HepG2 (cell line): ENCODE data around the gene CARS1. TPM values are rescaled to one million over a fixed set of nuclear protein-coding genes. Genes with fewer than 3 reads are reported as not detected.

Experiments used
- ATAC-seq: fragments of 200-7000 bp; cut with Tn5 transposase; 3 replicates; pipeline ENCODE4 v1.9.1; 2020; ENCODE audit warnings: mild to moderate bottlenecking, moderate library complexity
- BruUV-seq: library from RNA; stranded (reverse); fragments of 400-500 nt; replicated peaks from 2 replicates; lab custom pipeline; 2021; lab: Mats Ljungman, UMichigan
- CTCF ChIA-PET: fragments of 300-600 bp; formaldehyde crosslinking; extraction: SDS; loops from one replicate; lab custom pipeline; 2021; ENCODE audit warnings: low total read pairs, inconsistent platforms, low intra/inter-chr PET ratio; lab: Yijun Ruan, JAX
- POLR2A ChIA-PET: fragments of 350-600 bp; sonication (Branson Sonifier 250); formaldehyde crosslinking; loops from one replicate; lab custom pipeline; 2020; ENCODE audit warnings: antibody characterized with exemption, inconsistent platforms; lab: Yijun Ruan, JAX
- DNase-seq: peaks from one replicate; pipeline ENCODE4 v3.0.0-alpha.2; 2015; ENCODE audit warnings: low spot score
- FAIRE-seq: peaks from 3 replicates; lab custom pipeline; 2011; peaks lifted over from hg19 to GRCh38; lab: Jason Lieb, UNC
- H2AFZ ChIP-seq: one replicate; pipeline ENCODE4 v1.6.1; 2011; ENCODE audit warnings: low read length, inconsistent platforms
- H3K27ac ChIP-seq: fragments of 300-600 bp; 3 replicates; pipeline ENCODE4 v1.8.0; 2011; ENCODE audit warnings: mixed run types, mild to moderate bottlenecking, mixed read lengths, low read length, inconsistent platforms; ENCODE audit not compliant: insufficient read depth; ENCODE audit errors: extremely low read length
- H3K27me3 ChIP-seq, 2 experiments: fragments of 200-600 bp in 1 of 2; 2 replicates in 1 of 2; 3 replicates in 1 of 2; pipeline versions ENCODE4 v1.6.0 to v1.8.0; 2011; ENCODE audit warnings: low read length in 2 of 2, mild to moderate bottlenecking in 2 of 2, moderate library complexity in 2 of 2, inconsistent platforms in 1 of 2; ENCODE audit not compliant: insufficient read depth in 2 of 2, control insufficient read depth in 1 of 2
- H3K36me3 ChIP-seq, 2 experiments: fragments of 200-600 bp in 1 of 2; replicated peaks in 1 of 2; 2 replicates in 1 of 2; 3 replicates in 1 of 2; pipeline versions ENCODE4 v1.5.1 to v1.8.0; 2011; ENCODE audit warnings: low read length in 2 of 2, inconsistent platforms in 1 of 2; ENCODE audit not compliant: insufficient read depth in 2 of 2, control insufficient read depth in 1 of 2
- H3K4me1 ChIP-seq: 2 replicates; pipeline ENCODE4 v1.5.1; 2012; ENCODE audit warnings: low read length, inconsistent platforms; ENCODE audit not compliant: insufficient read depth
- H3K4me2 ChIP-seq: 2 replicates; pipeline ENCODE4 v1.6.0; 2011; ENCODE audit warnings: low read depth, low read length, inconsistent platforms
- H3K4me3 ChIP-seq, 3 experiments: fragments of 200-600 bp in 1 of 3; sonication (generic), shearing (Covaris generic) in 1 of 3; replicated peaks in 1 of 3; 2 replicates each; pipeline ENCODE4 v1.5.1; 2011 to 2016; ENCODE audit warnings: low read length in 3 of 3, inconsistent platforms in 2 of 3, low read depth in 2 of 3, mild to moderate bottlenecking in 2 of 3, control low read depth in 1 of 3, mixed read lengths in 1 of 3; ENCODE audit not compliant: insufficient read depth in 1 of 3
- H3K79me2 ChIP-seq: one replicate; pipeline ENCODE4 v1.6.1; 2011; ENCODE audit warnings: low read length, inconsistent platforms; ENCODE audit not compliant: insufficient read depth
- H3K9ac ChIP-seq: 2 replicates; pipeline ENCODE4 v1.6.0; 2011; ENCODE audit warnings: mild to moderate bottlenecking, low read depth, low read length, inconsistent platforms; ENCODE audit not compliant: insufficient read depth
- H3K9me3 ChIP-seq: 2 replicates; pipeline ENCODE4 v1.5.1; 2012; ENCODE audit warnings: mild to moderate bottlenecking, low read length
- H4K20me1 ChIP-seq: 2 replicates; pipeline ENCODE4 v1.6.0; 2011; ENCODE audit warnings: inconsistent platforms, mild to moderate bottlenecking, low read length, moderate library complexity; ENCODE audit not compliant: insufficient read depth
- ARNTL ChIP-seq: sonication (generic); formaldehyde crosslinking; IDR thresholded peaks from 2 replicates; pipeline ENCODE4 v1.4.0; 2020; ENCODE audit warnings: mild to moderate bottlenecking, missing genetic modification reagents
- CENPBD1 ChIP-seq: sonication (generic); formaldehyde crosslinking; IDR thresholded peaks from 2 replicates; pipeline ENCODE4 v1.8.0; 2022; ENCODE audit warnings: missing genetic modification reagents, low read depth, mild to moderate bottlenecking, borderline replicate concordance
- E2F1 ChIP-seq: sonication (generic); formaldehyde crosslinking; IDR thresholded peaks from 2 replicates; pipeline ENCODE4 v1.5.0; 2020; ENCODE audit warnings: missing genetic modification reagents
- GMEB1 ChIP-seq: sonication (generic); formaldehyde crosslinking; IDR thresholded peaks from 2 replicates; pipeline ENCODE4 v1.5.1; 2020; ENCODE audit warnings: missing genetic modification reagents, mild to moderate bottlenecking, borderline replicate concordance
- HNRNPH1 ChIP-seq: fragments of 200-400 bp; formaldehyde crosslinking; optimal IDR thresholded peaks from 2 replicates; pipeline ENCODE3; 2017; ENCODE audit warnings: mild to moderate bottlenecking, low read depth, low read length
- NCOR1 ChIP-seq: fragments of 200-600 bp; sonication (generic); IDR thresholded peaks from 2 replicates; pipeline ENCODE4 v1.7.0; 2017; ENCODE audit warnings: antibody characterized with exemption, low read length, borderline replicate concordance
- RNF219 ChIP-seq: sonication (generic); formaldehyde crosslinking; IDR thresholded peaks from 2 replicates; pipeline ENCODE4 v1.5.0; 2020; ENCODE audit warnings: mild to moderate bottlenecking, missing genetic modification reagents
- ZNF296 ChIP-seq: sonication (generic); formaldehyde crosslinking; conservative IDR thresholded peaks from 2 replicates; pipeline ENCODE4 v1.5.0; 2020; ENCODE audit warnings: mild to moderate bottlenecking, missing genetic modification reagents
- ZNF367 ChIP-seq: sonication (generic); formaldehyde crosslinking; IDR thresholded peaks from 2 replicates; pipeline ENCODE4 v1.4.0; 2020; ENCODE audit warnings: missing genetic modification reagents, borderline replicate concordance
- ZNF816 ChIP-seq: sonication (generic); formaldehyde crosslinking; IDR thresholded peaks from 2 replicates; pipeline ENCODE4 v1.8.0; 2022; ENCODE audit warnings: missing genetic modification reagents, mild to moderate bottlenecking, borderline replicate concordance
- WGBS: methylation state at CpG from one replicate; pipeline ENCODE4 v1.1.6; 2017; ENCODE audit warnings: low lambda C conversion rate; 5-methylcytosine and 5-hydroxymethylcytosine counted together
- in situ Hi-C: cut with HindIII; loops from 2 replicates; pipeline ENCODE4 v1.10.0; 2017; ENCODE audit warnings: low pct_unique_long_range_greater_than_20kb; ENCODE audit not compliant: extremely low pct_ligation_motif_present
- intact Hi-C: fragments of 100-400 bp; cut with micrococcal nuclease; formaldehyde crosslinking; loops from one replicate; pipeline ENCODE4 v1.10.0; 2022; ENCODE audit not compliant: unreplicated experiment
- polyA plus RNA-seq, 8 experiments: library from polyadenylated mRNA; depleted of rRNA in 3 of 8; stranded (reverse) in 7 of 8; unstranded in 1 of 8; fragments of >200 nt; fragmentation: Illumina TruSeq in 4 of 8; extraction: Trizol in 4 of 8; gene quantifications; 2 replicates each; pipeline versions ENCODE4 v1.2.1 to v1.2.3, GENCODE V29; 2011 to 2016; ENCODE audit warnings: low read depth in 4 of 8, missing spikeins in 1 of 8, mixed read lengths in 1 of 8; ENCODE audit not compliant: insufficient read depth in 1 of 8
- total RNA-seq, 5 experiments: library from RNA; depleted of rRNA; stranded (reverse); fragments of >200 nt; fragmentation: Illumina TruSeq; extraction: Trizol; gene quantifications; 2 replicates each; pipeline ENCODE4 v1.2.3, GENCODE V29; 2016; ENCODE audit warnings: low read depth in 1 of 5

The CARS1 gene
- total and polyA plus RNA-seq, 2 of the 13 experiments (the other 11 are each of a cell fraction or from before 2014, with no cell fraction given), result 33.8 to 47.0 TPM

GRCh38 chr11:3074912-3075589, 17.8 kb upstream of the CARS1 start:
- Histone ChIP-seq H3K27me3 (peaks cover 0 to 12% of the 10 kb centered on the region in 2 experiments; a peak in 4 of 5 replicates), H3K9me3 (no peaks in the 10 kb centered on the region), H3K36me3 (no peaks in the 10 kb centered on the region), H3K4me3 (no peak overlapping the region), H3K79me2 (no peaks in the 10 kb centered on the region), H3K27ac (no peak overlapping the region), H3K4me1 (peaks cover 10% of the 10 kb centered on the region), H3K4me2 (no peak overlapping the region), H3K9ac (no peak overlapping the region), H2AFZ (no peak overlapping the region), H4K20me1 (no peaks in the 10 kb centered on the region)
- TF ChIP-seq GMEB1 (CRISPR knock-in tag), result no peak
- TF ChIP-seq CENPBD1, result no peak
- no peak for TF ChIP-seq ZNF296
- FAIRE-seq (no peak), ATAC-seq (no peak), DNase-seq (no peak)
- no TSS peak for BruUV-seq
- CTCF ChIA-PET, result no interaction called here
- WGBS, result 66% methylated on average over 2 of the region's 8 CpGs
- intact Hi-C loops (no loop called here), in situ Hi-C loops (no loop called here)
- POLR2A ChIA-PET, result no interaction called here

GRCh38 chr11:3073029-3073435, 15.8 kb upstream of the CARS1 start:
- ChIA-PET POLR2A (no interaction called here), CTCF (no interaction called here)
- H3K36me3 ChIP-seq, result no peaks in the 10 kb centered on the region
- H3K27me3 ChIP-seq, result peaks cover 1 to 12% of the 10 kb centered on the region in 2 experiments; a peak in 4 of 5 replicates
- peaks cover 10% of the 10 kb centered on the region for H3K4me1 ChIP-seq
- FAIRE-seq (no peak), DNase-seq (no peak), ATAC-seq (no peak)
- intact Hi-C loops, result no loop called here
- no peaks in the 10 kb centered on the region for H3K9me3 ChIP-seq
- no peak overlapping the region for H2AFZ ChIP-seq
- H4K20me1 ChIP-seq, result no peaks in the 10 kb centered on the region
- in situ Hi-C loops, result no loop called here
- H3K9ac ChIP-seq, result no peak overlapping the region
- no TSS peak for BruUV-seq
- H3K27ac ChIP-seq, result no peak overlapping the region
- H3K4me3 ChIP-seq, result no peak overlapping the region
- no peak overlapping the region for H3K4me2 ChIP-seq
- 33% methylated on average over 3 of the region's 3 CpGs for WGBS
- H3K79me2 ChIP-seq, result no peaks in the 10 kb centered on the region
- no peak for TF ChIP-seq E2F1 (CRISPR knock-in tag)
- no peak for TF ChIP-seq HNRNPH1
- no peak for TF ChIP-seq NCOR1
- no peak for TF ChIP-seq ZNF367 (CRISPR knock-in tag)
- no peak for TF ChIP-seq ZNF816 (CRISPR knock-in tag)
- no peak for TF ChIP-seq ARNTL (CRISPR knock-in tag)
- no peak for TF ChIP-seq RNF219
